GM10266 (cell line): ENCODE measurements around the gene CHRNA1.

Experiments
- DNase-seq: peaks from one replicate; pipeline ENCODE4 v3.0.0; 2012; ENCODE audit errors: extremely low spot score
- CTCF ChIP-seq: IDR thresholded peaks from 2 replicates; pipeline ENCODE4 v1.5.1; 2012; ENCODE audit warnings: mild to moderate bottlenecking, low read depth; ENCODE audit not compliant: control insufficient read depth, insufficient read depth; ENCODE audit errors: missing control alignments

The CHRNA1 gene

GRCh38 chr2:174776675-174777074 lies 12.4 kb upstream of the CHRNA1 start:
- no peak for TF ChIP-seq CTCF
- no peak for DNase-seq

GRCh38 chr2:174776223-174776622 lies 12.0 kb upstream of the CHRNA1 start:
- no peak for DNase-seq
- peak; percentile 34 for TF ChIP-seq CTCF

- DNase-seq = no peak
- TF ChIP-seq CTCF = no peak
Observed at GRCh38 chr2:174775571-174775980, 11.3 kb upstream of the CHRNA1 start.

GRCh38 chr2:174774886-174775285 lies 10.6 kb upstream of the CHRNA1 start:
- TF ChIP-seq CTCF = no peak
- DNase-seq = no peak

GRCh38 chr2:174773215-174773614 lies 8.9 kb upstream of the CHRNA1 start:
- TF ChIP-seq CTCF = no peak
- DNase-seq = no peak

- DNase-seq = no peak
- no peak for TF ChIP-seq CTCF
Observed at GRCh38 chr2:174772472-174772801, 8.2 kb upstream of the CHRNA1 start.

GRCh38 chr2:174771631-174772471 lies 7.6 kb upstream of the CHRNA1 start:
- TF ChIP-seq CTCF = peak; percentile 87
- DNase-seq = peak; percentile 60
